Fibroblast of lung (primary cell): Measurements from ENCODE around the gene CST3. TPM values are rescaled to one million over a fixed set of nuclear protein-coding genes. Genes with fewer than 3 reads are reported as not detected.

Experiments
- DNase-seq, 2 donors: peaks; one replicate each; pipeline versions ENCODE4 v3.0.0 to v3.0.0-alpha.2; 2010; ENCODE audit warnings: low read depth in 2 of 2
- H2AFZ ChIP-seq: 2 replicates; pipeline ENCODE4 v1.5.1; 2012; ENCODE audit warnings: low read length, control low read depth, inconsistent platforms
- H3K27ac ChIP-seq: 2 replicates; pipeline ENCODE4 v1.5.1; 2011; ENCODE audit warnings: low read length, control low read depth; ENCODE audit not compliant: insufficient read depth
- H3K27me3 ChIP-seq: 2 replicates; pipeline ENCODE4 v1.5.1; 2011; ENCODE audit warnings: mild to moderate bottlenecking, low read length; ENCODE audit not compliant: control insufficient read depth, insufficient read depth
- H3K36me3 ChIP-seq: 2 replicates; pipeline ENCODE4 v1.5.1; 2011; ENCODE audit warnings: low read length; ENCODE audit not compliant: control insufficient read depth, insufficient read depth
- H3K4me1 ChIP-seq: 2 replicates; pipeline ENCODE4 v1.5.1; 2011; ENCODE audit warnings: low read length; ENCODE audit not compliant: control insufficient read depth, insufficient read depth; ENCODE audit errors: extremely low read depth
- H3K4me2 ChIP-seq: 2 replicates; pipeline ENCODE4 v1.5.1; 2011; ENCODE audit warnings: low read length, control low read depth; ENCODE audit not compliant: insufficient read depth; ENCODE audit errors: extremely low read depth
- H3K4me3 ChIP-seq, 4 experiments: fragments of 200-600 bp in 1 of 4; sonication (generic) in 1 of 4; replicated peaks in 1 of 4; 2 replicates each; pipeline ENCODE4 v1.5.1; 2011 to 2016; ENCODE audit warnings: low read length in 4 of 4, low read depth in 3 of 4, mild to moderate bottlenecking in 3 of 4, control low read depth in 2 of 4, inconsistent platforms in 1 of 4, mixed read lengths in 1 of 4; ENCODE audit not compliant: insufficient read depth in 1 of 4; ENCODE audit errors: control extremely low read depth in 1 of 4
- H3K79me2 ChIP-seq: 2 replicates; pipeline ENCODE4 v1.5.1; 2012; ENCODE audit warnings: mild to moderate bottlenecking, low read length, inconsistent platforms; ENCODE audit not compliant: control insufficient read depth, insufficient read depth
- H3K9ac ChIP-seq: 2 replicates; pipeline ENCODE4 v1.5.1; 2011; ENCODE audit warnings: mild to moderate bottlenecking, low read length, control low read depth; ENCODE audit not compliant: insufficient read depth
- H3K9me3 ChIP-seq: 2 replicates; pipeline ENCODE4 v1.5.1; 2012; ENCODE audit warnings: low read depth, low read length; ENCODE audit not compliant: control insufficient read depth, insufficient read depth
- H4K20me1 ChIP-seq: 2 replicates; pipeline ENCODE4 v1.5.1; 2011; ENCODE audit warnings: low read length; ENCODE audit not compliant: control insufficient read depth, insufficient read depth; ENCODE audit errors: extremely low read depth
- EZH2 ChIP-seq: IDR thresholded peaks from 2 replicates; pipeline ENCODE4 v1.5.1; 2012; ENCODE audit warnings: low read length, control low read depth, mild to moderate bottlenecking; ENCODE audit errors: missing control alignments
- polyA plus RNA-seq, 2 donors: library from polyadenylated mRNA; depleted of rRNA in 1 of 2; stranded (reverse) in 1 of 2; unstranded in 1 of 2; fragments of >200 nt; gene quantifications; 2 replicates each; pipeline ENCODE4 v1.2.1, GENCODE V29; 2011 to 2012; ENCODE audit warnings: missing spikeins in 1 of 2
- total RNA-seq: library from RNA; depleted of rRNA; stranded (reverse); fragments of >200 nt; gene quantifications from 2 replicates; pipeline ENCODE4 v1.2.1, GENCODE V29; 2014
- TF ChIP-seq, protein P1 (sequence below), 2 donors: IDR thresholded peaks in 1 of 2; conservative IDR thresholded peaks in 1 of 2; 1 replicate in 1 of 2; 2 replicates in 1 of 2; pipeline ENCODE4 v1.5.1; 2011 to 2012; ENCODE audit warnings: low read length in 2 of 2, control low read depth in 1 of 2, inconsistent platforms in 1 of 2, low read depth in 1 of 2, mild to moderate bottlenecking in 1 of 2

CST3 gene
- total and polyA plus RNA-seq, 2 donors (not counting 1 experiment from before 2014, with no cell fraction given): 136 to 162 TPM

DNA sequence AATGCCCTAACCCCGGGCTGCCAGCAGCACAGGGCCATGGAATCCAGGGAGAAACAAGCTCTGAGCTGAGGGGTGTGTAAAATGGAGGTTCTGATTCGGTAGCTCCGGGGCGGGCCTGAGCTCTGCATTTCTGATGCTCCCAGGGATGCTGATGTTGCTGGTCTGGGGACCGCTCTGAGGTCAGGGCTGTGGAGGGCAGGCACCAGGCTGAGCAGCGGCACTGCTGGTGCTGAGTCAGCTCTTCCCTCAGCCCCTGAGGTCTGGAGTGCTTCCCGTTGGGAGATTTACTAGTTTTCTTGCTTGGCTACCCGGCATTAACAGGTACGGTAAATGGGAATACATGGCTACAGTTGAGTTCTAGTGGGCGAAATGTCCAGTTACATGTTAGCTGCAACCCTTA is 18.6 kb upstream of the CST3 start:
- H3K79me2 ChIP-seq: no peaks in the 10 kb centered on the region
- H3K4me2 ChIP-seq: no peak overlapping the region
- no peak overlapping the region for H3K4me3 ChIP-seq
- TF ChIP-seq EZH2: no peak
- TF ChIP-seq, protein P1, sequence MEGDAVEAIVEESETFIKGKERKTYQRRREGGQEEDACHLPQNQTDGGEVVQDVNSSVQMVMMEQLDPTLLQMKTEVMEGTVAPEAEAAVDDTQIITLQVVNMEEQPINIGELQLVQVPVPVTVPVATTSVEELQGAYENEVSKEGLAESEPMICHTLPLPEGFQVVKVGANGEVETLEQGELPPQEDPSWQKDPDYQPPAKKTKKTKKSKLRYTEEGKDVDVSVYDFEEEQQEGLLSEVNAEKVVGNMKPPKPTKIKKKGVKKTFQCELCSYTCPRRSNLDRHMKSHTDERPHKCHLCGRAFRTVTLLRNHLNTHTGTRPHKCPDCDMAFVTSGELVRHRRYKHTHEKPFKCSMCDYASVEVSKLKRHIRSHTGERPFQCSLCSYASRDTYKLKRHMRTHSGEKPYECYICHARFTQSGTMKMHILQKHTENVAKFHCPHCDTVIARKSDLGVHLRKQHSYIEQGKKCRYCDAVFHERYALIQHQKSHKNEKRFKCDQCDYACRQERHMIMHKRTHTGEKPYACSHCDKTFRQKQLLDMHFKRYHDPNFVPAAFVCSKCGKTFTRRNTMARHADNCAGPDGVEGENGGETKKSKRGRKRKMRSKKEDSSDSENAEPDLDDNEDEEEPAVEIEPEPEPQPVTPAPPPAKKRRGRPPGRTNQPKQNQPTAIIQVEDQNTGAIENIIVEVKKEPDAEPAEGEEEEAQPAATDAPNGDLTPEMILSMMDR (conservative IDR thresholded peaks at IDR 0.05 in 1 of 2, IDR thresholded peaks at IDR 0.05 in 1 of 2; ENCODE audit: low read depth in 1 of 2, low read length in 2 of 2): no peak
- no peaks in the 10 kb centered on the region for H3K4me1 ChIP-seq
- H3K27ac ChIP-seq: no peak overlapping the region
- H3K9ac ChIP-seq: no peak overlapping the region
- H3K36me3 ChIP-seq: no peaks in the 10 kb centered on the region
- no peaks in the 10 kb centered on the region for H4K20me1 ChIP-seq
- DNase-seq: no peak
- no peaks in the 10 kb centered on the region for H3K9me3 ChIP-seq
- H3K27me3 ChIP-seq: no peaks in the 10 kb centered on the region
- H2AFZ ChIP-seq: no peak overlapping the region

DNA sequence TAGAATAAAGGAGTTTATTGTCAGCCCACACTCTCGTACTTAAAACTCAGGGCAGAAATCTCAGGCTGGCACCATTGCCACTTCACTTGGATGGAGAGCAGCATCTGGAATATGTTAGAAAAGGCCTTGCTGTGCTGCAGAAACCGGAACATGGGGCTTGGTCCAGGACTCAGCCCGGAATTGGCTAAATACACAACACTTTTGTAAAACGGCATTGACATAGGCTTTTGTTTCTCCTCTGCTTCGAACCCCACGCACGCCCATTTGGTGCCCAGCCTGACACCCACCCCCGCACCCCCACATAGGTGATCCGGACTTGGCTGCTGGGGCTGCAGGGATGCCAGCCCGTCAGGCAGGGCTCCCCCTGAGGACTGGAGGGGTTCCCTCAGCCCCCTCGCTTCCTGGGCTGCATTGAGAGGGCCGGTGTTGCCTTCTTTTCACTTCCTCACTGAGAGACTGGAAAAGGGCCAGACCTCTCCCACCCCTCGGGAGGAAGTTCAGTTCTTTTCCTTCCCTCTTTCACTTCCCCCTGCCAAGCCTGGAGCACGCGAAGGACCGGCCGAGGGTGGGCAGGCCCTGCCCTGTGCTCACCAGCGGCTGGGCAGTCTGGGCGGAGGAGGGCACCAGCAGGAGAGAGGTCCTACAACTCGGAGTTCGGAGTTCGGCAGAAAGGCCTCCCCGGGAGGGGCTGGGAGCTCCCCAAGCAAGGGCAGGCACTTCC is 17.9 kb upstream of the CST3 start:
- H3K4me2 ChIP-seq: peak overlapping the region; percentile 3

DNA sequence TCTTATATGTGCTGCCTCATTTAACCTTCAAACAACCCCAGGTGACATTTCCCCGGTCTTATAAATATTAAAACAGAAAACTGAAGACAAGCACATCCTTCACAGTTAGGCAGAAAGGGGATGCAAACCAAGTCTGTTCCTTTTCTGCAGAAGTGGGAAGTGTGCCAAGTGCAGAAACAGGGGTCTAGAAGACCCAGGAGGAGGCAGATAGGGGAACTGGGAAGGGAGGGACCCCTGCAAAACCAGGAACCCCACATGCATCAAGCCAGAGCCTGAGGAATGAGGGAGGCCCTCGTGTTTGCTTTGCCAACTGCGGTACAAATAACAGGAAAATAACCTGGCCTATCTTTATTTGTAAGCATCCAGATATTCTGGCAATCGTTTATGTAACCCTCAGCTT is 17.0 kb upstream of the CST3 start:
- no peak for DNase-seq
- Histone ChIP-seq H3K36me3 (no peaks in the 10 kb centered on the region), H3K79me2 (no peaks in the 10 kb centered on the region), H3K9me3 (no peaks in the 10 kb centered on the region), H2AFZ (no peak overlapping the region), H3K4me1 (no peaks in the 10 kb centered on the region), H3K4me2 (no peak overlapping the region), H3K4me3 (no peak overlapping the region), H4K20me1 (no peaks in the 10 kb centered on the region), H3K9ac (no peak overlapping the region), H3K27me3 (no peaks in the 10 kb centered on the region), H3K27ac (no peak overlapping the region)
- TF ChIP-seq, protein P1 (conservative IDR thresholded peaks at IDR 0.05 in 1 of 2, IDR thresholded peaks at IDR 0.05 in 1 of 2; ENCODE audit: low read depth in 1 of 2, low read length in 2 of 2): no peak
- no peak for TF ChIP-seq EZH2

More for the DNA sequence above, 17.9 kb upstream of the CST3 start:
- H3K4me1 ChIP-seq: no peaks in the 10 kb centered on the region
- H3K27ac ChIP-seq: no peak overlapping the region
- H3K9ac ChIP-seq: no peak overlapping the region
- H2AFZ ChIP-seq: peak overlapping the region; percentile 27
- no peaks in the 10 kb centered on the region for H4K20me1 ChIP-seq
- no peak overlapping the region for H3K4me3 ChIP-seq
- no peak for DNase-seq
- H3K36me3 ChIP-seq: no peaks in the 10 kb centered on the region
- no peaks in the 10 kb centered on the region for H3K27me3 ChIP-seq
- H3K79me2 ChIP-seq: no peaks in the 10 kb centered on the region
- H3K9me3 ChIP-seq: no peaks in the 10 kb centered on the region
- TF ChIP-seq, protein P1 (conservative IDR thresholded peaks at IDR 0.05 in 1 of 2, IDR thresholded peaks at IDR 0.05 in 1 of 2; ENCODE audit: low read depth in 1 of 2, low read length in 2 of 2): no peak
- TF ChIP-seq EZH2: no peak
